Neural crest cell (in vitro differentiated cells): ENCODE results near the gene TRMT13. TPM values are rescaled to one million over a fixed set of nuclear protein-coding genes. Genes with fewer than 3 reads are reported as not detected.
A peak's percentile ranks its signal among the peaks of the same experiment; 100 is the strongest.

Experiments
- DNase-seq: peaks from one replicate; pipeline ENCODE4 v3.0.0; 2021; ENCODE audit warnings: low read depth, mixed read lengths, low spot score
- H3K27ac Mint-ChIP-seq: one replicate; pipeline ENCODE4 v1.8.0; 2021; ENCODE audit warnings: mild to moderate bottlenecking, mixed read lengths; ENCODE audit not compliant: unreplicated experiment
- H3K27me3 Mint-ChIP-seq: 2 replicates; pipeline ENCODE4 v1.8.0; 2021; ENCODE audit warnings: low read depth, mild to moderate bottlenecking, mixed read lengths
- H3K36me3 Mint-ChIP-seq: 2 replicates; pipeline ENCODE4 v1.8.0; 2021; ENCODE audit warnings: low read depth, mild to moderate bottlenecking, mixed read lengths
- H3K4me1 Mint-ChIP-seq: 2 replicates; pipeline ENCODE4 v1.8.0; 2021; ENCODE audit warnings: mixed read lengths
- H3K4me3 Mint-ChIP-seq: one replicate; pipeline ENCODE4 v1.8.0; 2021; ENCODE audit warnings: mild to moderate bottlenecking, mixed read lengths
- H3K9me3 Mint-ChIP-seq: 2 replicates; pipeline ENCODE4 v1.8.0; 2021; ENCODE audit warnings: mixed read lengths
- CTCF ChIP-seq: fragments of 200-600 bp; sonication (generic); conservative IDR thresholded peaks from 2 replicates; pipeline ENCODE4 v1.5.0; 2021; ENCODE audit warnings: antibody characterized with exemption, mild to moderate bottlenecking
- total RNA-seq: library from RNA; stranded (reverse); gene quantifications from 2 replicates; pipeline ENCODE4 v1.2.1, GENCODE V29; 2021

Gene TRMT13
- total RNA-seq, 1 donor from 2014 or later: 14.6 TPM

- no peak overlapping the region for H3K4me3 Mint-ChIP-seq
- H3K27me3 Mint-ChIP-seq: no peaks in the 10 kb centered on the region
- no peak for DNase-seq
- H3K36me3 Mint-ChIP-seq: peaks cover 10% of the 10 kb centered on the region
- no peaks in the 10 kb centered on the region for H3K4me1 Mint-ChIP-seq
- no peak overlapping the region for H3K27ac Mint-ChIP-seq
- no peaks in the 10 kb centered on the region for H3K9me3 Mint-ChIP-seq
- TF ChIP-seq CTCF: no peak
Observed at GRCh38 chr1:100142343-100142742, 9.4 kb downstream of the TRMT13 start.

GRCh38 chr1:100145116-100145515, 12.2 kb downstream of the TRMT13 start:
- H3K4me3 Mint-ChIP-seq: no peak overlapping the region
- H3K9me3 Mint-ChIP-seq: no peaks in the 10 kb centered on the region
- no peaks in the 10 kb centered on the region for H3K27me3 Mint-ChIP-seq
- DNase-seq: no peak
- peaks cover 15% of the 10 kb centered on the region for H3K36me3 Mint-ChIP-seq
- H3K27ac Mint-ChIP-seq: no peak overlapping the region
- no peak for TF ChIP-seq CTCF
- no peaks in the 10 kb centered on the region for H3K4me1 Mint-ChIP-seq

GRCh38 chr1:100146958-100147357, 14.0 kb downstream of the TRMT13 start:
- Mint-ChIP-seq H3K27ac (no peak overlapping the region), H3K9me3 (no peaks in the 10 kb centered on the region), H3K36me3 (peaks cover 18% of the 10 kb centered on the region), H3K27me3 (no peaks in the 10 kb centered on the region), H3K4me3 (no peak overlapping the region), H3K4me1 (no peaks in the 10 kb centered on the region)
- no peak for DNase-seq
- no peak for TF ChIP-seq CTCF

GRCh38 chr1:100147875-100148274, 14.9 kb downstream of the TRMT13 start:
- Mint-ChIP-seq H3K4me1 (no peaks in the 10 kb centered on the region), H3K4me3 (no peak overlapping the region), H3K27me3 (no peaks in the 10 kb centered on the region), H3K9me3 (no peaks in the 10 kb centered on the region), H3K27ac (no peak overlapping the region), H3K36me3 (peaks cover 18% of the 10 kb centered on the region)
- no peak for DNase-seq
- TF ChIP-seq CTCF: peak; percentile 20

- no peak for DNase-seq
- H3K27ac Mint-ChIP-seq: no peak overlapping the region
Observed at GRCh38 chr1:100151679-100152078, 18.7 kb downstream of the TRMT13 start.

More at GRCh38 chr1:100151679-100152078, 18.7 kb downstream of the TRMT13 start:
- Mint-ChIP-seq H3K4me1 (no peaks in the 10 kb centered on the region), H3K4me3 (no peak overlapping the region), H3K27me3 (no peaks in the 10 kb centered on the region), H3K36me3 (peaks cover 11% of the 10 kb centered on the region), H3K9me3 (no peaks in the 10 kb centered on the region)
- TF ChIP-seq CTCF: no peak
